HG03460 (cell line): Measurements from ENCODE around the gene LEO1.

ENCODE experiments used
- ATAC-seq: cut with Tn5 transposase; IDR thresholded peaks from one replicate; pipeline ENCODE4 v1.9.1; 2021; ENCODE audit not compliant: unreplicated experiment

LEO1 gene

GRCh38 chr15:51935466-51936104 is 36.0 kb downstream of the LEO1 start:
- peak; percentile 87 for ATAC-seq

- ATAC-seq: no peak
Measured at GRCh38 chr15:51932161-51932560, 39.4 kb downstream of the LEO1 start.

- no peak for ATAC-seq
Measured at GRCh38 chr15:51931638-51932037, 39.9 kb downstream of the LEO1 start.

- ATAC-seq: no peak
Measured at GRCh38 chr15:51931016-51931415, 40.6 kb downstream of the LEO1 start.

GRCh38 chr15:51926809-51927208 is 44.8 kb downstream of the LEO1 start:
- ATAC-seq: no peak

GRCh38 chr15:51924156-51925068 is 47.2 kb downstream of the LEO1 start:
- no peak for ATAC-seq

- ATAC-seq: no peak
Measured at GRCh38 chr15:51917493-51917892, 54.1 kb downstream of the LEO1 start.

- no peak for ATAC-seq
Measured at GRCh38 chr15:51912528-51912927, 59.0 kb downstream of the LEO1 start.

- no peak for ATAC-seq
Measured at GRCh38 chr15:51909584-51909983, 62.0 kb downstream of the LEO1 start.

- ATAC-seq: no peak
Measured at GRCh38 chr15:51908316-51908715, 63.3 kb downstream of the LEO1 start.

GRCh38 chr15:51907136-51907862 is 64.3 kb downstream of the LEO1 start:
- ATAC-seq: no peak

GRCh38 chr15:51904931-51905330 is 66.6 kb downstream of the LEO1 start:
- ATAC-seq: no peak

- no peak for ATAC-seq
Measured at GRCh38 chr15:51904421-51904820, 67.2 kb downstream of the LEO1 start.

GRCh38 chr15:51889486-51889885 is 82.1 kb downstream of the LEO1 start:
- ATAC-seq: no peak

GRCh38 chr15:51888593-51889195 is 82.9 kb downstream of the LEO1 start:
- no peak for ATAC-seq
